Gastrocnemius medialis (tissue), 4 donors: ENCODE data around the gene C10orf105.

Experiments used
- POLR2A ChIP-seq, 2 donors: fragments of 450-650 bp; IDR thresholded peaks; one replicate each; pipeline ENCODE4 v1.6.1; 2017; ENCODE audit warnings: antibody characterized with exemption in 2 of 2, mild to moderate bottlenecking in 2 of 2, moderate library complexity in 2 of 2
- TF ChIP-seq, protein P1 (sequence below), 5 experiments: fragments of 450-650 bp in 3 of 5; fragments of 200-600 bp in 2 of 5; sonication (generic) in 2 of 5; IDR thresholded peaks in 4 of 5; conservative IDR thresholded peaks in 1 of 5; 1 replicate in 4 of 5; 2 replicates in 1 of 5; pipeline ENCODE4 v1.5.1; 2016 to 2019; ENCODE audit warnings: antibody characterized with exemption in 5 of 5, mild to moderate bottlenecking in 3 of 5, moderate library complexity in 3 of 5

DNA sequence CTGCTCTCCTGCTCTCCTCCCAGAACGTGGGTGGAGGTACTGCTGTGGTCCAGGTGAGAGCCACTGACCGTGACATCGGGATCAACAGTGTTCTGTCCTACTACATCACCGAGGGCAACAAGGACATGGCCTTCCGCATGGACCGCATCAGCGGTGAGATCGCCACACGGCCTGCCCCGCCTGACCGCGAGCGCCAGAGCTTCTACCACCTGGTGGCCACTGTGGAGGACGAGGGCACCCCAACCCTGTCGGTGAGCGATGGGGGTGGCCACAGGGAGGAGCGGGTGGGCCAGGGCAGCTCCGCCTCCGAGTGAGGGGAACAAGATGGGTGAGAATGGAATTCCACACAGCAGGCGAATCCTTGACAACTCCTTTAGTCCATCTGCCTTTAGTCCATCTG lies 22.1 kb upstream of the C10orf105 start:
- TF ChIP-seq, protein P1, sequence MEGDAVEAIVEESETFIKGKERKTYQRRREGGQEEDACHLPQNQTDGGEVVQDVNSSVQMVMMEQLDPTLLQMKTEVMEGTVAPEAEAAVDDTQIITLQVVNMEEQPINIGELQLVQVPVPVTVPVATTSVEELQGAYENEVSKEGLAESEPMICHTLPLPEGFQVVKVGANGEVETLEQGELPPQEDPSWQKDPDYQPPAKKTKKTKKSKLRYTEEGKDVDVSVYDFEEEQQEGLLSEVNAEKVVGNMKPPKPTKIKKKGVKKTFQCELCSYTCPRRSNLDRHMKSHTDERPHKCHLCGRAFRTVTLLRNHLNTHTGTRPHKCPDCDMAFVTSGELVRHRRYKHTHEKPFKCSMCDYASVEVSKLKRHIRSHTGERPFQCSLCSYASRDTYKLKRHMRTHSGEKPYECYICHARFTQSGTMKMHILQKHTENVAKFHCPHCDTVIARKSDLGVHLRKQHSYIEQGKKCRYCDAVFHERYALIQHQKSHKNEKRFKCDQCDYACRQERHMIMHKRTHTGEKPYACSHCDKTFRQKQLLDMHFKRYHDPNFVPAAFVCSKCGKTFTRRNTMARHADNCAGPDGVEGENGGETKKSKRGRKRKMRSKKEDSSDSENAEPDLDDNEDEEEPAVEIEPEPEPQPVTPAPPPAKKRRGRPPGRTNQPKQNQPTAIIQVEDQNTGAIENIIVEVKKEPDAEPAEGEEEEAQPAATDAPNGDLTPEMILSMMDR (IDR thresholded peaks at IDR 0.05 in 4 of 5, conservative IDR thresholded peaks at IDR 0.05 in 1 of 5), result no peak
- TF ChIP-seq POLR2A (IDR thresholded peaks at IDR 0.05), result no peak
